Measurements from ENCODE around the gene RNF40.

The RNF40 gene

GRCh38 chr16:30741461-30741914, 20.6 kb upstream of the RNF40 start:
- DNase-seq, result peak; percentile 92

- no peak for DNase-seq
These were observed 18.4 kb upstream of the RNF40 start for GRCh38 chr16:30743716-30744115.

- no peak for DNase-seq
These were observed 17.9 kb upstream of the RNF40 start for GRCh38 chr16:30744183-30744582.

GRCh38 chr16:30745082-30745481, 17.0 kb upstream of the RNF40 start:
- no peak for DNase-seq

- DNase-seq, result no peak
These were observed 15.4 kb upstream of the RNF40 start for GRCh38 chr16:30746638-30747175.

GRCh38 chr16:30747331-30747730, 14.8 kb upstream of the RNF40 start:
- peak; percentile 52 for DNase-seq

GRCh38 chr16:30747799-30748633, 14.1 kb upstream of the RNF40 start, which contains the start of gene PHKG2:
Gene PHKG2, plus strand, starts transcription at chr16:30748425. Its CDS starts 396 bp downstream, at chr16:30748821.
- peak; percentile 99 for DNase-seq

GRCh38 chr16:30748634-30749445, 13.3 kb upstream of the RNF40 start:
- peak; percentile 56 for DNase-seq

GRCh38 chr16:30750201-30750600, 11.9 kb upstream of the RNF40 start:
- no peak for DNase-seq

- DNase-seq, result no peak
These were observed 11.2 kb upstream of the RNF40 start for GRCh38 chr16:30750876-30751465.

GRCh38 chr16:30753596-30753995, 8.5 kb upstream of the RNF40 start:
- DNase-seq, result no peak

GRCh38 chr16:30755955-30756780, 6.0 kb upstream of the RNF40 start:
- no peak for DNase-seq

GRCh38 chr16:30756781-30757100, 5.4 kb upstream of the RNF40 start:
- no peak for DNase-seq

GRCh38 chr16:30757316-30757715, 4.8 kb upstream of the RNF40 start:
- no peak for DNase-seq

GRCh38 chr16:30758988-30759491, 3.1 kb upstream of the RNF40 start:
- no peak for DNase-seq

- DNase-seq, result no peak
These were observed 2.0 kb upstream of the RNF40 start for GRCh38 chr16:30760001-30760559.

- no peak for DNase-seq
These were observed 1.3 kb upstream of the RNF40 start for GRCh38 chr16:30760577-30761426.

- peak; percentile 50 for DNase-seq
These were observed 645 bp upstream of the RNF40 start for GRCh38 chr16:30761427-30761927.

- no peak for DNase-seq
These were observed 1.0 kb downstream of the RNF40 start for GRCh38 chr16:30762991-30763725.

- no peak for DNase-seq
These were observed 2.0 kb downstream of the RNF40 start for GRCh38 chr16:30764086-30764485.
